Right lobe of liver (tissue), 4 donors: ENCODE measurements around the gene COPS8.

Experiments used
- POLR2A ChIP-seq: fragments of 450-650 bp; IDR thresholded peaks from one replicate; pipeline ENCODE4 v1.6.1; 2017; ENCODE audit warnings: antibody characterized with exemption, mild to moderate bottlenecking
- TF ChIP-seq, protein P1 (sequence below), 4 donors: fragments of 200-600 bp in 3 of 4; fragments of 450-650 bp in 1 of 4; IDR thresholded peaks; one replicate each; pipeline versions ENCODE4 v1.5.1 to v1.8.0; 2016 to 2022; ENCODE audit warnings: antibody characterized with exemption in 4 of 4, mild to moderate bottlenecking in 2 of 4
- donor health status: DM: no; HTN: no; CAD: no.
- donor health status: DM: no; HTN: no; CAD: no.
- donor health status: DM: no; HTN: yes; CAD: no.

DNA sequence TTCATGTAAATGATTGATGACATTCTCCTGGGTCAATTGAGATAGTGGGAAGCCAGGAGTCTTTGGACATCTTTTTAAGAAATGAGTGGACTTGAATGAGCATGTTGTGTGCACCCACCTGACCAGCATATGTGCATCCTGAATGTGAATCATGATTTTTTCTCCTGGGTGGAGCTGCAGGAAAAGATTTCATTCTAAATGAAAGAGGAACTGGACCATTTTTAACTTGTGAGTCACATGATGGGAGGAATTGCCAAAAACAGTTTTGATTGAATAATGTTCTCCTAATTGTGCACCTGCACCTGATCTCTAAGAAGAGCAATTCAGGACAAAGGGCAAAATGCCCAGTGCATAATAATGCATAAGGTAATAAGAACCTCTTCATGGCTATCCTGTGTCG is 32.3 kb downstream of the COPS8 start:
- TF ChIP-seq POLR2A: no peak
- TF ChIP-seq, protein P1, sequence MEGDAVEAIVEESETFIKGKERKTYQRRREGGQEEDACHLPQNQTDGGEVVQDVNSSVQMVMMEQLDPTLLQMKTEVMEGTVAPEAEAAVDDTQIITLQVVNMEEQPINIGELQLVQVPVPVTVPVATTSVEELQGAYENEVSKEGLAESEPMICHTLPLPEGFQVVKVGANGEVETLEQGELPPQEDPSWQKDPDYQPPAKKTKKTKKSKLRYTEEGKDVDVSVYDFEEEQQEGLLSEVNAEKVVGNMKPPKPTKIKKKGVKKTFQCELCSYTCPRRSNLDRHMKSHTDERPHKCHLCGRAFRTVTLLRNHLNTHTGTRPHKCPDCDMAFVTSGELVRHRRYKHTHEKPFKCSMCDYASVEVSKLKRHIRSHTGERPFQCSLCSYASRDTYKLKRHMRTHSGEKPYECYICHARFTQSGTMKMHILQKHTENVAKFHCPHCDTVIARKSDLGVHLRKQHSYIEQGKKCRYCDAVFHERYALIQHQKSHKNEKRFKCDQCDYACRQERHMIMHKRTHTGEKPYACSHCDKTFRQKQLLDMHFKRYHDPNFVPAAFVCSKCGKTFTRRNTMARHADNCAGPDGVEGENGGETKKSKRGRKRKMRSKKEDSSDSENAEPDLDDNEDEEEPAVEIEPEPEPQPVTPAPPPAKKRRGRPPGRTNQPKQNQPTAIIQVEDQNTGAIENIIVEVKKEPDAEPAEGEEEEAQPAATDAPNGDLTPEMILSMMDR (IDR thresholded peaks at IDR 0.05): no peak
